Measurements from ENCODE around the gene SPRED2.

GRCh38 chr2:65393743-65394422, 38.5 kb downstream of the SPRED2 start:
- no peak for TF ChIP-seq POLR2AphosphoS5 (IDR thresholded peaks at IDR 0.05; ENCODE audit: borderline replicate concordance, low read depth, low read length)
- no peak for TF ChIP-seq EZH2 (IDR thresholded peaks at IDR 0.05)
